Germinal center (tissue), 1 donor: ENCODE results near the gene RBM17.
"Not testable (repeated sequence)": the region's sequence is repeated elsewhere in the genome, so short reads cannot be mapped to it uniquely, and the experiment has no call there.

Experiments used
- DNase-seq: peaks from one replicate; pipeline ENCODE4 v3.0.0; 2012; ENCODE audit warnings: mixed read lengths, low spot score

The RBM17 gene

DNA sequence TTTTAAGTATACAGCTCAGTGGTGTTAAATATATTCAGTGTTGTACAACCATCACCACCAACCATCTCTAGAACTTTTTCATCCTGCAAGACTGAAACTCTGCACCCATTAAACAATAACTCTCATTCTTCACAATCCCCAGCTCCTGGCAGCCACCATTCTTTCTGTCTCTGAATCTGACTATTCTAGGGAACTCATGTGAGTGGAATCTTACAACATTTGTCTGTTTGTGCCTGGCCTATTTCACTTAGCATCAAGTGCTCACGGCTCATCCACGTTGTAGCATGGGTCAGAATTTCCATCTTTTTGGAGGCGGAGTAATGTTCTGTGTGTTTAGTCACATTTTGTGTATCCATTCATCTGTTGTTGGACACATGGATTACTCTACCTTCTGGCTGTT is 73.1 kb downstream of the RBM17 start:
- no peak for DNase-seq

DNA sequence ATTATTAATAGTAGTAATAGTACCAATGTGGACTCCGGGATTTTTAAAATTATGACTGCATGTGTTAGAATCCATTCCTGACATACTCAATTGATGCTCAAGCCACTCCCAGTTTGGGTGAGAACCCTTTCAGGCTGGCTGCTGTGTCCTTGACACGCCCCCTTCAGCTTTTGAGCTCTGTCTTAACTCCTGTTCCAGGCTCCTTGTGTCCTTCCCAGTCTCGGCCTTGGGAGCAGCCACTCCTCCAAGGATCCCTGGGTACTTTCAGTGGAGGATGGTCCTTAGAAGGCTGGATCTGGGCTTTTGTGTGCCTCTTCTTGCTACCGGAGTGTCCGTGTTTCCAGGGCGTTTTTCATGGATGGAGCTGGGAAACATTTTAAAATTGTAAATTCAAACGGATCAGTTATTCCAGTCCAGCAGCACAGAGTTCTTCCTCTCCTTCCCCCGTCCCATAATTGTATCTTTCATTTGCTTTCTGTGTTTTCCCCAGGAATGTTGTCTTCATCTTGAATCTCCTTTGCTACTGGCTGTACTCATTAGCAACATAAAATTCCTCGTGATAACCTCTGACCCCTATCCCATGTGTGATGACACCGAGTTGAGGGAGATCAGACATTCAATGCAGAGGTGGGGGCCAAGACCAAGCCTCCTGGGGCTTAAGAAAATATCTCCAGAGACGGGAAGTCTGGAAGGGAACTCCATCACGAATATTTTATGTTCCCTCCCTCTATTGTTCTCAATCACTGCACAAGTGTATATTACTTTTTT is 73.9 kb downstream of the RBM17 start:
- no peak for DNase-seq

DNA sequence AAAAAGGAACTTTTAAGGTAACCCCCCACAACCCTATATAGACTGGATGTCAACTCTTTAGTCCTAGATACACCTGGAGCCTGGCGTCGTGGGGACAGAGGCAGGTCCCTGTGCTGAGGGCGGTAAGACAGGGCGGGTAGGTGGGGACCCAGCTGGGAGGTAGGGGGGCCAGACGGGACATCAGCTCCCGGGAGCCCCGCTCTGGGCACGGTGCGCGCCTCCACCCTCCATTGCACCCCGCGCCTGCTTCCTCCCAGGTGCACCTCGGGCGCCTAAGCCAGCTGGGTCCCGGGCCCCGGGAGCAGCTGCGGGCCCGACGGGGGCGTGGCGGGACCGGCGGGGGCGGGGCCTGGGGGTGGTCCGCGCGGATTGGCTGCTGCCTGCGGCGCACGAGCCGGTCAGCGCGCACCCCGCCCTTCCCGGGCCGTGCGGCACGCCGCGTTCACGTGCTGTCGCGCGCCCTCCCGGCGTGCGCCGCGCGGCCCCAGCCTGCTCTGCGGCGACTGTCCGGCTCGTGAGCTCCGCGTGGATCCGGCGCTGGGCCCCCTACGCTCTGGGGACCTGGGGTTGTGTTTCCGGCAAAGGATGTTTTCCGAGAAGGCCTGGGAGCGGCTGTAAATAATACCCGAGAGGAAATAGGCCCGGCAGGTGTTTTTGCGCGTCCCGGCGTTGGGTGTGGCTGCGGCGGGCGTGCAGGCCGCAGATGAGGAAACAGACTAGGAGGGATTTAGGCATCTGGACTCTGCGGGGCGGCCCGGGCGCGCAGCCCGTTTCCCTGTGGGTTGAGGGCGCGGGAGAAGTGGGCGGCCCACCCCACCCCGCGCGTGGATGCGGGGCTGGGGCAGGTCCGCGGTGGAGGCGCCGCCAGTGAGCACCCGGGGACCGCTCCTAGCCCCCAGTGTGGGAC is 74.8 kb downstream of the RBM17 start:
- DNase-seq = peak; percentile 96

DNA sequence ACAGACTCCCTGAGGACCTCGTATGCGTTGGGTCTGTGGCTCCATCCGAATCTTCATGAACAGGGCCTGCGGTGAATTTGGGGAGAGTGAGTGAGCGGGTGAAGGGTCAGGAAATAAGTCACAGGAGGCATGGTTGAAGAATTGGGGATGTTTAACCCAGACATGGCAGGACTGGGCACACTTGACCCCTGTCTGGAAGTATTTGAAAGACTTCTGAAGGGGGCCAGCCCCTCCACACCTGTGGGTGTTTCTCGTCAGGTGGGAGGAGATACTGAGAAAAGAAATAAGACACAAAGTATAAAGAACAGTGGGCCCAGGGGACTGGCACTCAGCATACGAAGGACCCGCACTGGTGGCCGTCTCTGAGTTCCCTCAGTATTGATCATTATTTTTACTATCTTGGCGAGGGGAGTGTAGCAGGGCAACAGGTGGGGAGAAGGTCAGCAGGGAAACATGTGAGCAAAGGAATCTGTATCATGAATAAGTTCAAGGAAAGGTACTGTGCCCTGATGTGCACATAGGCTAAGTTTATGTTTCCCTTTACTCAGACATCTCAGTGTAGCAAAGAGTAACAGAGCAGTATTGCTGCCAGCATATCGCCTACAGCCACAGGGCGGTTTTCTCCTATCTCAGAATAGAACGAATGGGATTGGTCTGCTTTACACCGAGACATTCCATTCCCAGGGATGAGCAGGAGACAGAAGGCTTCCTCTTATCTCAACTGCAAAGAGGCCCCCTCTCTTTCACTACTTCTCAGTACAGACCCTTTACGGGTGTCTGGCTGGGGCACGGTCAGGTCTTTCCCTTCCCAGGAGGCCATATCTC is 75.6 kb downstream of the RBM17 start:
- DNase-seq = no peak

DNA sequence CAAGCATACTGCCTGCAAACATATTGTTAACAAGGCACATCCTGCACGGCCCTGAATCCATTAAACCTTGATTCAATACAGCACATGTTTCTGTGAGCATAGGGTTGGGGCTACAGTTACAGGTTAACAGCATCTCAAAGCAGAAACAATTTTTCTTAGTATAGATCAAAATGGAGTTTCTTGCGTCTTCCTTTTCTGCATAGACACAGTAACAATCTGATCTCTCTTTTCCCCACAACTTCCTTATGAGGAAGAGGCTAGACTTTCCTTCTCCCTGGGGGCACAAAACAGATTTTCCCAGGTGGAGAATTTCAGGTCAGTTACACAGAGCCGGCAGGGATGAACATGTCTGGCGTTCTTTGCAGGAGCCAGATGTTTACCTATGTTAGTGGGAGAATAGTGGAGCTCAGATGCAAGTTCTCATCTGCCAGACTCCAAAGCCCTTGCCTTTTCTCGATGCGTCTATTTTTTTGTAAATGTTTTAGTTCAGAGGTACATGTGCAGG is 76.4 kb downstream of the RBM17 start:
- DNase-seq = no peak

DNA sequence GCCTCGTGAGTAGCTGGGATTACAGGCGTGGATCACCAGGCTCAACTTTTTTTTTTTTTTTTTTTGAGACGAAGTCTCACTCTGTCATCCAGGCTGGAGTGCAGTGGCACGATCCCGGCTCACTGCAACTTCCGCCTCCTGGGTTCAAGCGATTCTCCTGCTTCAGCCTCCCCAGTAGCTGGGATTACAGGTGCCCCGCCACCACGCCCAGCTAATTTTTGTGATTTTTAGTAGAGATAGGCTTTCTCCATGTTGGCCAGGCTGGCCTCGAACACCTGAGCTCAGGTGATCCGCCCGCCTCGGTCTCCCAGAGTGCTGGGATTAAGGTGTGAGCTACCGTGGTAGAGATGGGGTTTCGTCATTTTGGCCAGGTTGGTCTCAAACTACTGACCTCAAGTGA is 77.1 kb downstream of the RBM17 start:
- DNase-seq = not testable (repeated sequence)
